Measurements from ENCODE around the gene SYNE3. TPM values are rescaled to one million over a fixed set of nuclear protein-coding genes. Genes with fewer than 3 reads are reported as not detected.

SYNE3 gene
- total and polyA plus RNA-seq, 9 of the 15 experiments (the other 6 are each of a cell fraction or from before 2014, with no cell fraction given): 0.04 to 3.1 (median 0.55) TPM

GRCh38 chr14:95515596-95516552 lies 576 bp downstream of the SYNE3 start (continued):
- TF ChIP-seq SP1 (CRISPR knock-in tag; IDR thresholded peaks at IDR 0.05) (no peak), MEIS2 (IDR thresholded peaks at IDR 0.05; ENCODE audit: partially characterized antibody) (peak; percentile 24), ZNF12 (CRISPR knock-in tag; IDR thresholded peaks at IDR 0.05) (no peak), ZNF561 (CRISPR knock-in tag; conservative IDR thresholded peaks at IDR 0.05) (no peak), KDM5B (IDR thresholded peaks at IDR 0.05; ENCODE audit: insufficient replicate concordance, low read depth, low read length) (peak; percentile 29), TRIM24 (IDR thresholded peaks at IDR 0.05) (no peak), CTCFL (IDR thresholded peaks at IDR 0.05; ENCODE audit: borderline replicate concordance, insufficient read depth, low read depth, low read length, poor library complexity, severe bottlenecking) (peak; percentile 69), SOX6 (IDR thresholded peaks at IDR 0.05) (no peak), RERE (CRISPR knock-in tag; IDR thresholded peaks at IDR 0.05; ENCODE audit: borderline replicate concordance) (no peak), POLR3A (IDR thresholded peaks at IDR 0.05; ENCODE audit: borderline replicate concordance, extremely low read depth, insufficient read depth, insufficient read length) (no peak), XRCC5 (IDR thresholded peaks at IDR 0.05; ENCODE audit: low read depth, low read length) (no peak), ZNF699 (CRISPR knock-in tag; IDR thresholded peaks at IDR 0.05; ENCODE audit: insufficient replicate concordance) (no peak), ZNF274 (IDR thresholded peaks at IDR 0.05; ENCODE audit: borderline replicate concordance, low read depth, low read length) (no peak), ZNF212 (CRISPR knock-in tag; IDR thresholded peaks at IDR 0.05) (no peak), GABPA (tag; conservative IDR thresholded peaks at IDR 0.05; ENCODE audit: low read depth) (no peak), U2AF1 (optimal IDR thresholded peaks at IDR 0.05; ENCODE audit: low read depth, low read length) (no peak), ATF6 (CRISPR knock-in tag; IDR thresholded peaks at IDR 0.05) (no peak)
